NCI-H1105 treated with DMSO at 0.1 percent for 48 hours (cell line): ENCODE measurements around the gene ACTL6B.

Source experiments
- DNase-seq: peaks from one replicate; lab custom pipeline; 2025; lab: John Stamatoyannopoulos, UW

ACTL6B gene

DNA sequence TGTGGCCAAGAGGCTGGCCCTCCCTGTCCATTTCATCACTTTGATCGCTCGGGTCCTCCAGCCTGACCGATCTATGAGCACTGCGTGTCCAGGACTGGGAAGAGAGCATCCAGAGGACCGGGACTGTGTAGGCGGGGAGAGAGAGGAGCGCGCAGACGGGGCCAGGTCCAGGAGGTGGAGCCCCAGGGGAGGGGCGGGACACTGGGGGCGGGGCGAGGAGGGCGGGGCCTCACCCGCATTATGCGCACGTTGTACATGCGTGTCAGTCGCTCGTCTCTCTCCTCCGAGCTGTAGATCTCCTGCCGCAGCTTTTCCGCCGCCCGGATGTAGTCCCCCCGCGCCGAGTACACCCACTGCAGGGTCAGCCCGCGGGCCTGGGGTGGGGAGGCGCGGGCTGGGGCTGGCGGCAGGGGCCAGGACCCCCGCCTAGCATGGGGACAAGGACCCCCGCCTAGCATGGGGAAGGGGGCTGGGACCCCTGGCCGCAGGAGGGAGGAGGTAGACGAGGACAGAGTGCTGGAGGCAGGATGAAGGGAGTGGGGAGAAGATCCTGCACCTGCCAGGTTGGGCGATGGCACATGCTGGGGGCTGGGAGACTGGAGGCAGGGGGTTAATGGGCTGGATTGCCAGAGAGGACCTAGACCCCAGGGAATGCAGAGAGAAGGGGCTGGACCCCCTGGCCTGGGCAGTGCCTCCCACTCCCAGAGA, 29.6 kb downstream of the ACTL6B start:
- DNase-seq: peak; percentile 54

DNA sequence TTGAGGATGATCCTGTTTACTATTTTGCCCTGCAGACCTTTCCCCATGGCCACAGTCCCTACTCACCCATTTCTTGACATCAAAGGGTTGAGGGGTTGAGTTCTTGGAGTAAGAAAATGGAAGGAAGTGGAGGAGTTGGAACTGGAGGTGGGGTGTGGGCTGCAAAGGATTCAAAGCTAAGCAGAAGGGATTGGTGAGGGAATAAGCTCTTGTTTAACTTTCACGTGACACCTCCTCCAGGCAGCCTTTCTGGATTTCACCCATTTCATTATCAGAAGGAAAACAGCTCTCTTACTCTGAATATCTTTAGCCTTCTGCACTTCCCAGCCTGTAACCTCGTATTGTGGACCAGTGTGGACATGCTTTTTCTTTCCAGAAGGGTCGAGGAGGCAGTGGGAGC, 30.2 kb downstream of the ACTL6B start:
- no peak for DNase-seq

DNA sequence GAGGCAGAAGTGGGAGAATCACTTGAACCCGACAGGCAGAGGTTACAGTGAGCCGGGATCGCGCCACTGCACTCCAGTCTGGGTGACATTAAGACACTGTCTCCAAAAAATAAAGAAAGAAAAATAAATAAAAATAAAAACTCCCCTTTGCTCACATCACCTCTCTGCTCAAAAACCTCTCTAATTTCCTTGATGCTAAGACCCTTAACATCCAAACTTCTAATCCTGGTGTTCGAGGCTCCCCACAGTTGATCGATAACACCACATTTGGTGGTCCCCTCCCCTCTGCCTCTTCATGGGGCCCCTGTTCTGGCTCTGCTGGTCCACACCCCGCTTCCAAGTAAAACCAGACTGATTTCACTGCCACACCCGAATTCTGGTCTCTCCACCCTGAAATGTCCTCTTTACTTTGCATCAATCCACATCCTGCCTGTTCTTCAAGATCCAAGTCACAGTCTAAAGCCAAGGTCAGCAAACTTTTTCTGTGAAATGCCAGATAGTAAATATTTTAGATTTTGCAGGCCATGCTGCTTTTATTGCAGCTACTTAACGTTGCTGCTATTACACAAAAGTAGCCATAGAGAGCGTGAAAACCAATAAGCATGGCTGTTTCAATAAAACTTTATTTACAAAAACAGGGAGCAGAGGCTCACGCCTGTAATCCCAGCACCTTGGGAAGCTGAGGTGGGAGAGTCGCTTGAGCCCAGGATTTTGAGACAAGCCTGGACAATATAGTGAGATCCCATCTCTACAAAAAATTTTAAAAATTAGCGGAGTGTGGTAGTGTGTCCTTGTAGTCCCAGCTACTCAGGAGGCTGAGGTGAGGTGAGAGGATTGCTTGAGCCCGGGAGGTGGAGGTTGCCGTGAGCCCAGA, 32.1 kb downstream of the ACTL6B start:
- DNase-seq: no peak

DNA sequence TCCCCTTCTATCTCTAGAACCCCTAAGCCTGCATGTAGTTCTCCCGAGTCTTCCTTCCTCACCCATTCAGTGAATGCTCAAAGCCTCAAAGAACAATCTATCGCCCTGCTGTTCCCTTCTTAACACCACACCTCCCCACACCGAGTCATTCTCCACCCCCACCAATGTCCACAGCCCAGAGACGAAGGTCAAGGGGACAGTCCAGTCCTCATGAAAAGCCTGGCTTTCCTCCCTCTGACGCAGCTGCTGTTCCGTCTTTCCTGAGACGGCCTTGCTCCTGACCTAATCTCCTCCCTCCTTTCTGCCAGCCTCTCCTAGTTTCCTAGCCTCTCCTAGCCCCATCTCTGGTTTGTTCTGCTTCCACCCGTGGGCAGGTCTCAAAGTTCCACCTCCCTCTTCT, 34.7 kb downstream of the ACTL6B start:
- no peak for DNase-seq

DNA sequence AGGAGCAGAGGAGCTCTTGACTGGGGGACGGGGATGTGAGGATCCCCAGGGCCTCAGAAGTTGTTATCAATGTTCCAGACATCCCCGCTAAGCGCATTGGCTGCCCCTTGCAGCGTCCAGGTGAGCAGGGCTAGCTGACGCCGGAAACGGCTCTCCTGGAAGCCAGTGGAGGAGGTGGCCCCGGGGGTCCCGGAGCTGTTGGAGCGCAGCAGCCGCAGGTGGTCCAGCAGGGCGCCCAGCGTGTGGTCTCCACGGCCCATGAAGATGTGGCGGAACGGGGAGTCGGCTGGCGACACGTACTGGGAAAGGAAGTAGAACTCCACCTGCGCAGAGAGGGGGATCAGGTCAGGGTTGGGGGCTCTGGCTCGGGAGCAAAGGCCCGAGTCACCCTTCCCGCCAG, 35.4 kb downstream of the ACTL6B start:
- DNase-seq: no peak

DNA sequence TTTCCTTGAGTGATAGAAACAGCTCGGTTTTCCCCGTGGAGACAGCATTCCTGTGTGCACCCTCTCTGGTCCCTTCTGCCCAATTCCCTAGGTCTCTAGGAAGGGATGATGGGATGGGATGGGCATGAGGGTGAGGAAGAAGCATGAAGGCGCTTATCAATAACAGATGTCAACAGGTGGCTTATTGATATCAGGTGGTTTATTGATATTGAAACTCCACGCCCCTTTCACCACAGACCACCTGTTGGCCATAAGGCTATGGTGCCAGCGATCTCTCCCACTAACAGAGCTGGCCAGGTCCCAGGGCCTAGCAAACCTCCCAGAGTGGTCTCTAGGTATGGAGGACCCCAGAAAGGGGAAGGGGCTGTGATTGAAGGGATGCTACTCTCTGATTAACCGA, 36.0 kb downstream of the ACTL6B start:
- DNase-seq: no peak

DNA sequence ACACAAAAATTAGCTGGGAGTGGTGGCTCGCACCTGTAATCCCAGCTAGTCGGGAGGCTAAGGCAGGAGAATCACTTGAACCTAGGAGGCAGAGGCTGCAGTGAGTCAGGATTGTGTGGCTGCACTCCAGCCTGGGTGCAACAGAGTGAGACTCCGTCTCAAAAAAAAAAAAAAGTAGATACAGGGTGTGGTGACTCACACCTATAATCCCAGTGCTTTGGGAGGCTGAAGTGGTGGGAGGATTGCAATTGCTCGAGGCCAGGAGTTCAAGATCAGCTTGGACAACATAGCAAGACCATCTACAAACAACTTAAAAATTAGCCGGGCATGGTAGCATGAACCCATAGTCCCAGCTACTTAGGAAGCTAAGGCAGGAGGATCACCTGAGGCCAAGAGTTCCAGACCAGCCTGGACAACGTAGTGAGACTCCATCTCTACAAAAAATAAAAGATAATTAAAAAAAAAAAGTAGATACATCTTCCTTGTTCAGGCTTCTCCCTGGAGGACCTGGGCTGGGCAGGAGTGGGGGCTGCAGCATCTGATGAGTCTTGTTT, 41.9 kb downstream of the ACTL6B start:
- DNase-seq: no peak

DNA sequence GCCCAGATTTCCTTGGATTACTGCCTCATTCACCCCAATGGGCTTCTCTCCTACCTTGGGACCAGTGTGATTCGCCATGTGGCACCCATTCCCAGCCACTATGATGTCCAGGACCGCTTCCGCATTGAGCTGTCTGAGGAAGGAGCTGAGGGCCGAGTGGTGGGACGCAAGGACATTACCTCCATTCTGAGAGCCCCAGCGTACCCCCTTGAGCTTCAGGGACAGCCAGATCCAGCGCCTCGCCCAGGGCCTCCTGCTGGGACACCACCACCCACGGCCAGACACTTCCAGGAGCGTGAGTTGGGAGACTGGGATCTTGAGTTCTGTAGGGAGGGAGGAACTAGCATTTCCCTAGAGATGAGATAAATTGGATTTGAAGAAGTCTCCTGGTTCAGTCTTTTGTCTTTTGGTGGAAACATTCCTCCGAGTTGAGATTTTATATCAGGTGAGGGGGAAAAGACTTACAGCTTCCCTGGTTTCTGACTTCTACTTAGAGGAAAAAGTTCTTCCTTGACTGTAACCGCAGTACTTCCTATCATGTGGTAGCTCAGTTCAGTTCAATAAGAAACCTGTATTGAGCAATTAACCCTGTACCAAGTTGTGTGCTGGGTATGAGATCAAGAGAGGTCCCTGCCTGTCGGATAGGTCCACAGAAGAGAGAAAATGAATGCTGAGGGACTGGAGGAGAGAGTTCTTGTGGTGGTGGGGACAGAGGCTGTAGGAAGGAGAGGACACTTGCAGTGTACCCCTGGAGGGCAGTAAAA, 42.7 kb downstream of the ACTL6B start:
- no peak for DNase-seq

DNA sequence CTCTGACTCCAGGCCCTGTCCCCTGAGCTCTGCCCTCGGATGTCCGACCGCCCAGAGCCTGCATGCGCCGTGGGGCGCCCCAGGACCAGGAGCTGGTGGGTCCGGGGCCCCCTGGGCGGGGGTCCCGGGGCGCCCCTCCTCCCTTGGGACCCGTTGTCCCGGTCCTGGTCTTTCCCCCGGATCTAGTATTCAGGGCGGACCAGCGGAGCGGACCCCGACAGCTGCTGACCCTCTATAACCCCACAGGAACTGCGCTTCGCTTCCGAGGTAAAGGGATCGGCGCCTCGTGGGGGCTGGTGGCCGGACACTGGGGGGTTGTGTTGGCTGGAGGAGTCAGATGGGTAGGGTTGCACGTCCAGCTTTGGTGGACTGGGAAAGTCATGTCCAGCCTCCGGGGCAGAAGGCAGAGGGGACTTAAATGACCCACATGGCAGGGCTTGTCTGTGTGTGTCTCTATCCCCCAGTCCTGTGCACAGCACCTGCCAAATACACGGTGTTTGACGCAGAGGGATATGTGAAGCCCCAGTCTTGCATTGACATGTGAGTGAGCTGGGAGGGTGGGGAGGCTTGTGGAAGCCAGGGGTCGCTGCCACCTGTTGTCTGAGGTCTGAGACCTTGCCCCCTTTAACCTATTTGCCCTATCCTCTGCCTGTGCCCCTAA, 43.4 kb downstream of the ACTL6B start:
- no peak for DNase-seq

DNA sequence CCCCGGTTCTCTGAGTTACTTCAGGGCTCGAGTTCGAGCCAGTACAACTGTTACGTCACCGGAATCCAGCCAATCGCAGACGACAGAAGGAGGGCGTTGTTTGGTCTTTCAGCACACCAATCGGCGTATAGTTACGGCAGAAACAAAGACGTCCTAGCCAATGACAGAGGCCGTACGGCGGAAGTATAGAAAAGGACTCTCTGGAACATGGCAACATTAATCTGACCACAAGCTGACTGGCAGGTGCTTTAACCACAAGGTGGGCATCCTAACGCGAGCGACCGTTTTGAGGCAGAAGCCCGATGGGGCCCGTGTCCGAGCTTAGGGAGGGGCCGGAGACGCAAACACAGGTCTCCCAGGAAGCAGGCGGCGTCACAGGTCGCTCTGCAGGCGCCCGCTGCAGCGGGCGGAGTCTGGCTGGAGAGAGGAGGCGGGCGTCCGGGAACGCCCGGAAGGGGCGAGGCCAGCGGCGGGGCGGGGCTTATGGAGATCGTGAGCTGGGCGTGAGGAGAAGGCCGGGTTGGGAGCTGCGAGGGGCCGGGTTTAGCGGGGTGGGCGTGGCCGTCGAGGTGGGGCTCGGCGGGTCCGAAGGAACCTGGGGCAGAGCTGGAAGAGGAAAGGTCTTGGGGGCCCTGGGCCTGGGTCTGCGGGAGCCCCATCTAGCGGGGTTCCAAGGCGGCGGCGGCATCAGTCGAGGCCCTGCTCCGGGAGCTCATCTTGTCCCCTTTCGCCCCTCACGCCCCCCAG, 44.1 kb downstream of the ACTL6B start, which contains the start of gene MOSPD3:
Gene MOSPD3 (plus strand): TSS at position 558 of the 747 bp plus-strand sequence. CDS start 252 bp downstream, outside the sequence.
- DNase-seq: peak; percentile 99

DNA sequence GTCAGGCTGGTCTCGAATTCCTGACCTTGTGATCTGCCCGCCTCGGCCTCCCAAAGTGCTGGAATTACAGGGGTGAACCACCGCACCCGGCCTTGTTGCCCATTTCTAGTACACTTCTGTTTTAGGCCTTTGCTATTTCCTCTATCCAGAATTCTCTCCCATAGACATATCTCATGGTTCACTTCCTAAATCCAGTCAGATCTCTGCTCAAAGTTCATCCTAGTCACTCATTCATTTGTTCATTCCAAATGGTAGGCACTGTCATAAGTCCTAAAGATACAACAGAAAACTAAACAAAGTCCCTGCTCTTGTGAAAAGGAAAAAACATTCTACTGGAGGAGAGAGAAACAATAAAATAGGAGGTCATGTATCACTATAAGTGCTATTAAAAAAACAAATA, 46.3 kb downstream of the ACTL6B start:
- no peak for DNase-seq

DNA sequence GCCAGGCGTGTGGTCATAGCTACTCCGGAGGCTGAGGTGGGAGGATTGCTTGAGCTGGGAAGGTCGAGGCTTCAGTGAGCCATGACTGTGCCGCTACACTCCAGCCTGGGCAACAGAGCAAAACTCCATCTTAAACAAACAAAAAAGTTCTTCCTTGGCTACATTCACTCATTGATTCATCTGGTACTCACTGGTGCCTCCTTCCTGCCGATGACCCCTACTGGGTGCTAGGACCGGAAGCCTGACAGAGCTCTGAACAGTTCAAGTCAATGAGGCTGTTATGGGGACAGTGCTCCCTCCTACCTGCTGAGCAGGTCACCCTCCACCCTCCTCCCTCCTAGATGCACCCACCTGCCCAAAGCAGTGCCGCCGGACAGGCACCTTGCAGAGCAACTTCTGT, 49.1 kb downstream of the ACTL6B start:
- no peak for DNase-seq

DNA sequence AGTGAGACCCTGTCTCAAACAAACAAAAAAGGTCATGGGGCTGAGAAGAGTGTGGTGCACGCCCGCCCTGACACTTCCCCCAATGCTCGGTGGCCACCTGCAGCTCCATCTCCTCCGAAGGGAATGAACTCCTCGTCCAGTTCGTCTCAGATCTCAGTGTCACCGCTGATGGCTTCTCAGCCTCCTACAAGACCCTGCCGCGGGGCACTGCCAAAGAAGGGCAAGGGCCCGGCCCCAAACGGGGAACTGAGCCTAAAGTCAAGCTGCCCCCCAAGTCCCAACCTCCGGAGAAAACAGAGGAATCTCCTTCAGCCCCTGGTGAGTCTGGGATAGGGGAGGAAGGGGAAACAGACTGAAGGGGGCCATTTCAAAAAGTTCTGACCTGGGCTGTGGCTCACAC, 49.9 kb downstream of the ACTL6B start:
- DNase-seq: no peak

DNA sequence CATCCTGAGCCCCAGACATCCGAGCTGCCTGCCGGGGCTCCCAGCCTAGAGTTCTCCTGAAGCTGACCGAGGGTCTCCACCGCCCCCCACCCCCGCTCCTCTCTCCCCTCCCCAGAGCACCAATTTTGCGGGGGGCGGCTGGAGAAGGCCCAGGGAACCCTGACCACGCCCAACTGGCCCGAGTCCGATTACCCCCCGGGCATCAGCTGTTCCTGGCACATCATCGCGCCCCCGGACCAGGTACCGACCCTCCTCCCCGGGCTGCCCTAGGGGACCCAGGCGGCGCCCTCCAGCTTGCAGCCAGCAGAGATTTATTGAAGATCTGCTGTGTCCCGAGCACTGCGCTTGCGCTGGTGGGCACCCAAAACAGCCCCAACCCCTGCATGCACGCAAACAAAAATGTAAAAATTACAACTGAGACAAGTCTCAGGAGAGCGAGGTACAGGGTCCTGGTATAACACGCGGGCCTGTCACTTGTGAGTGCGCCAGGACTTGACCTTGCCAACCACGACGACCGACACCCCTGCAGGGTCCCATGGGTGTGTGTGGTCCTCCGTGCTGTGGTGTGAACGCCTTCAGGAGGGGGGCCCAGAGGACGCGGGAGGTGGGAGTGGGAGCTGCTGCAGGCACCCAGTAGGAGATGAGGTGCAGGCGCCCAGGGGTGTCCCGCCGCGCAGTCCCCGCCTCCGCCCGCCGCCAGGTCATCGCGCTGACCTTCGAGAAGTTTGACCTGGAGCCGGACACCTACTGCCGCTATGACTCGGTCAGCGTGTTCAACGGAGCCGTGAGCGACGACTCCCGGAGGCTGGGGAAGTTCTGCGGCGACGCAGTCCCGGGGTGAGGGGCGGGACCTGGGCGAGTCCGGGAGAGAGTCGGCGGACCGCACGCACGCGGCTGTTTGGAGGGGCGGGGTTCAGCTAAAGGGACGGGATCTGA, 51.0 kb downstream of the ACTL6B start:
- DNase-seq: no peak

DNA sequence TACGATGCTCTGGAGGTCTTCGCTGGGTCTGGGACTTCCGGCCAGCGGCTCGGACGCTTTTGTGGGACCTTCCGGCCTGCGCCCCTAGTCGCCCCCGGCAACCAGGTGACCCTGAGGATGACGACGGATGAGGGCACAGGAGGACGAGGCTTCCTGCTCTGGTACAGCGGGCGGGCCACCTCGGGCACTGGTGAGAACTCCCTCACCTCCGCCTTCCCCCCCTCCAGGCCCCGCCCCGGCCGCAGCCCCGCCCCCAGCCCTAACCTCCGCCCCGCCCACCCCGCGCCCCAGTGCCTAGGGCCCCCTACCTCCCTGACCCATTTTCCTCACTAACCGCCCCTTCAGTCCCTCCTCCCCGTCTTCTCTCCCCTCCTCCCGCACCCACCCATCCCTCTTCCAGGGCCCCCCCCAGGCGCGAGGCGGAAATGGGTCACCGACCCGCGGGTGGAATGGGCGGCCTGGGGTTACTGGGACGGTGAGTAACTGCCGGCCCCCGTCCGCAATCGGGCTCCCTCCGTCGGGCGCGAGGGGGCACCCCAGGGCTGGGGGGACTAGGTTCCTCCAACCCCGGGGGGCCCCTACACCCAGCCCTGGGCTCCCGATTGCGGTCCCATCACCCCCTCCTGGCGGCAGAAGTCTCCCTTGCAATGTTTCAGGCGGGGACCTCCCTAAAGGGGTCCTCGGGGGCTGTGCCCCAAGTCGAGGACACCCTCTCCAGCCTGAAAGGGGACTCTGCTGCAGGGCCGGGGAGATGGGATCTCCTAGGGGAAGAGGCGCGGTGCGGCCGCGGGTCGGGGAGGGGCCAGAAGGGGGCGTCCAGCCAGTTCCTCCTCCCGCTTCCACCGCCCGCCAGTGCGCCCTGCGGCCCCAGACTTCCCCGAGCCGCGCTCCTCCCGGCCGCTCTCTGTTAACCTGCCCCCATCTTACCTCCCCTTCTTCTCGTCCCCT, 51.9 kb downstream of the ACTL6B start:
- DNase-seq: peak; percentile 32

DNA sequence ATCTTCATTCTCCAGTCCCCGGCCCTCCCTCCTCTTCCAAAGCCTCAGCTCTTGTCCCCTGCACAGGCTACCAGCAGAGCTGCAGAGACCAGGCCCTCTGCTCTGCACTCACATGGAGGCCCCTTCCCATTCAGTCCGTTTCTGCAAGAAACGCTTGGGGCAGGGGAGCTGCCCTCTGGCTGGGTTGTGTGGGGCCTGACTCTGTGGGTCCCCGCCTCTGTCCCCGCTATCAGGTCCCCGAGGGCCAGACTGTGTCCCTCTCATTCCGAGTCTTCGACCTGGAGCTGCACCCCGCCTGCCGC, 52.6 kb downstream of the ACTL6B start:
- DNase-seq: no peak

DNA sequence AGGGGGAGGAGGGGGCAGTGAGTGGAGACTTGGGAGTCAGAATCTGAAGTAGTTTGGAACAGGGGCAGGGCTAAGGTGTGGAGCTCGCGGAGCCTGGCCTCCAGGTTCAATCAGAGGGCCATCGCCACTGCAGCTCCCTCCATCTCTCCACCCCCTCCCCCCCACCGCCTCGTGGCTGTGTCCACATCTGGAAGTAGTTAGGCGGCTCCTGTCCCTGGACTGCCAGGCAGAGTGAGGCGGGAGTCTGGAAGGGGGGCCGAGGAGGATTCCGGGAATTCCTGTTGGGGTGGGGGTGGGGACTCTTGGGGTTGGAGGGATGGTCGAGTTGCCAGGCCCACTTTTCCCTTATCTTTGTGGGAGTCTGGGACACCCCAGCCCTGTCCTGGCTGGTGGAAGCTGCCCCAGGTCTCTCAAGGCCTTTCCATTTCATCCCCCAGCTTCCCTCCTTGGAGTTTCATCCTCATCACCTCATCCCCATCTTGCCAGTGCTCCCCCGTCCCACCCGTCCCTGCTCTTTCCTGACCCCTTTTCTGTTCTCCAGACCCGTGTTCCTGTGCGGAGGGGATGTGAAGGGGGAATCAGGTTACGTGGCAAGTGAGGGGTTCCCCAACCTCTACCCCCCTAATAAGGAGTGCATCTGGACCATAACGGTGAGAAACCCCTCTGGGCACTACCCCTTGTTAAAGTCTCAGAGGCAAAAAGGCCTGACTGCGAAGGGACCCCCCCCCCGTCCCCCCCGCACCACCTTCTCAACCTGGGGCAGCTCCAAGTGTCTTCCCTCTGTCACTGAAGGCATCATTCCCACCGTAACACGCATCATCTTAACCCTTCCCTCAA, 53.1 kb downstream of the ACTL6B start:
- no peak for DNase-seq

DNA sequence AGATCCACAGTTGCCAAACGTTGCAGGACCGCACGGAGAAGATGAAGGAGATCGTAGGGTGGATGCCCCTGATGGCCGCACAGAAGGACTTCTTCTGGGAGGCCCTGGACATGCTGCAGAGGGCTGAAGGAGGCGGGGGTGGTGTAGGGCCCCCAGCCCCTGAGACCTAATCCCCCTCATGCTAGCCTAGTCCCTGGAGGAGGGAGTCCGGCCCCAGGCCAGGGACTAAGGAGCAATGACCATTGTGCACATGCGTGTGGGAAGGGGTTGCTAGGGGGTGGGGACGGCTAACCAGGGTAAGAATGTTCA, 55.6 kb downstream of the ACTL6B start:
- no peak for DNase-seq
